HUDEP-2 (cell line): Measurements from ENCODE around the gene ZC3H7A.
"Not testable (repeated sequence)": the region's sequence is repeated elsewhere in the genome, so short reads cannot be mapped to it uniquely, and the experiment has no call there.

Source experiments
- DNase-seq, 76 experiments: peaks; one replicate each; lab custom pipeline; 2025; ENCODE audit not compliant: unreplicated experiment in 76 of 76; lab: John Stamatoyannopoulos, UW

Gene ZC3H7A

DNA sequence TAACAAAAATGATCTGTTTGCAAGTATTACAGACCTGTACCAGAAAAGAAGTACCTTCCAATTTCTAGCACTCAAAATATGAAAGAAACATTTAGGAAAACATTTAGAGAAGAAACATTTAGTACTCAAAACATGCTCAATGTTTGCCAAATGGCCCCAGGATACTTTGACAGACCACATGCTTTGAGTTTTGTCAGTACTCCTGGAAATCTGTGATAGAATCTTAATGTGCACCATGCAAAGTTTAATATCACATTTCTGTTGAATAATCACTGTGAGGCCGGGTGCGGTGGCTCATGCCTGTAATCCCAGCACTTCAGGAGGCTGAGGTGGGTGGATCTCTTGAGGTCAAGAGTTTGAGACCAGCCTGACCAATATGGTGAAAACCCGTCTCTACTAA is 8.5 kb upstream of the ZC3H7A start:
- DNase-seq = no peak

DNA sequence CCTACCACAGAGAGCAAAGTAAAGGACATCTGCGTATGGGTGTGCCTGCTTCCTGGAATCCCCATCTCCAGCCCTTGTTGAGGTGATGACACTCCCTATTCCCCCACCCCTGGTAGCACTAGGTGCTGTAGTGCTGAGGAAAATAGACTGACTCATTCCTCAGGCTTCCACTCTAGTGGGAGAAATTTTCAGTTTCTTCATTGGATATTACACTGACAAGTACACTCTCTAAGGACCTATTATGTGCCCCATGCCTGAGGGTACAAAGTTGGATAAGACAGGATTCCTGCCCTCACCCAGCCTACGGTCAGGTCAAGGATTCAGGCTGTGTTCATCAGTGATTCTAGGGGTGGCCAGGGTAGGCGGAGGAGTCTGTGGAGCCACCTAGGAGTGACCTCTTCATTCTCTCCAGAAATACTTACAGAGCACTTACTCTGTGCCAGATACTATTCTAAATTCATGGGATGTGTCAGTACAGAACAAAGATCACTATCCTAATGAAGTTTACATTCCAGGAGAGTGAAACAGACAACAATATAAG is 4.5 kb upstream of the ZC3H7A start:
- no peak for DNase-seq

DNA sequence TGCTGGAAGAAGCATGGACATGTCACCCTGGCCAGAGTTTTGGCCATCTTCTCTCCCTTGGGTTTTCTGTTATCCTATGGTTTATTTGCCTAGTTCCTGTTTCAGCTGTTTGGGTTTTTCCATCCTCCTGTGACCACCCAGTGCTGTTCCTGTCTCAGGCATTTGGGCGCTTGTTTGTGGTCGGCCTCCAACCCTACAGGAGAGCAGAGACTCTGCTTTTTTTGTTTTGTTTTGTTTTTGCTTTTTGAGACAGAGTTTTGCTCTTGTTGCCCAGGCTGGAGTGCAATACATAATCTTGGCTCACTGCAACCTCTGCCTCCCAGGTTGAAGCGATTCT is 3.3 kb upstream of the ZC3H7A start:
- DNase-seq = no peak

DNA sequence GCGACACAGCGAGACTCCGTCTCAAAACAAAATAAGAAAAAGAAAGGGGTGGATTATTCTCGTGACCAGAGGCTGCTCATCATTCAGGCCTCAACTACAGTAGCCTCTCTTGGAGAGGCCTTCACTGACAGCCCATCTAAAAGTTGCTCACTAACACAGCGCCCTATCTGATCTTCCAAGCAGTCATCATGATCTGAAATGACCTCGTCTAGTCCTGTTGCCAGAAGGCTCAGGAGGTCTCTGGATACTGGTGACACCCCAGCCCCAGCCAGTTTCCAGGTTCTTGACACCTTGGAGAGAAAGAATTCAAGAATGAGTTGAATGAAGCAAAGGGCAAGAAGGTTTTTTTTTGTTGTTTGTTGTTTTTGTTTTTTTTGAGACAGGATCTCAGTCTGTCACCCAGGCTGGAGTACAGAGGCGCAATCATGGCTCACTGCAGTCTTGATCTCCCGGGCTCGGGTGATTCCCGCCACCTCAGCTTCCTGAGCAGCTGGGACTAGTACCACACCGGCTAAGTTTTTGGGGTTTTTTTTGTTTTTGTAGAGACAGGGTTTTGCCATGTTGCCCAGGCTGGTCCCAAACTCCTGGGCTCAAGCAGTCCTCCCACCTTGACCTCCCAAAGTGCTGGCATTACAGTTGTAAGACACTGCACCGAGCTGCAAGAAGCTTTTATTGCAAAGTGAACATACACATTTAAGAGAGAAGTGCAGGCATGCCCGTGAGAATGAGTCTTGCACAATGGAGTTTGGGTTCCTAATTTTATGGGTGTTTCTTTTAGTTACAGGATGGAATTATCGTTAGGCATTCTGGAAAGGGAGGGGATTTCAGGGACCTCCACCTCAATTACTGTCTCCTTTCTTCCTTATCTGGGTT is 2.7 kb upstream of the ZC3H7A start:
- no peak for DNase-seq

DNA sequence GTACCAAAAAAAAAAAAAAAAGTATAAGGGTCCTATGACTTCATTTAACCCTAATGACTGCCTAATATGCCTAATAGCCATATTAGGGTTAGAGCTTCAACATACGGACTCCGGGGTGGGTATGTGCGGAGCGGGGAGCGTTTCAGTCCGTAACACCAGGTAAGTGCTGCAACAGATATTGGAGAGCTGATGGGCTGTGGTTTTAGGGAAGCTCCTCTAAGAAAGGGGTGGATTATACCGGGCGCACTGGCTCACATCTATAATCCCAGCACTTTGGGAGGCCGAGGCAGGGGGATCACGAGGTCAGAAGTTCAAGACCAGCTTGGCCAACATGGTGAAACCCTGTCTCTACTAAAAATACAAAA is 1.9 kb upstream of the ZC3H7A start:
- no peak for DNase-seq

DNA sequence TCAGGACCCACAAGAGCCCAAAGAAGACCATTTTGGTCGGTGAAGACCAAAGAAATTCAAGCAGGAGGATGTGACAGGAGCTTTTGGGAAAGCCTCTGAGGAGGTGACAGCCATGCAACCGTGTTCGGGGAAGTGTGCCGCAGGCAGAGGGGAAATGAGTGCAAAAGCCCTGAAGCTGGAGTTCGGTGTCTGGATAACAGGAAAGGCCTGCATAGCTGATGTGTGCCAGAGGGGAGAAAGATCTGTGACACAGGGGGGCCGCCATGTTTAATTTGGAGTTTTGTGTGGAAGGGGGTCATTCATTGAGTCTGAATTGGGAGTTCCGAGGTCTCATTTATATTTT is 870 bp upstream of the ZC3H7A start:
- peak in 1 of 76 experiments; percentile 16 for DNase-seq

DNA sequence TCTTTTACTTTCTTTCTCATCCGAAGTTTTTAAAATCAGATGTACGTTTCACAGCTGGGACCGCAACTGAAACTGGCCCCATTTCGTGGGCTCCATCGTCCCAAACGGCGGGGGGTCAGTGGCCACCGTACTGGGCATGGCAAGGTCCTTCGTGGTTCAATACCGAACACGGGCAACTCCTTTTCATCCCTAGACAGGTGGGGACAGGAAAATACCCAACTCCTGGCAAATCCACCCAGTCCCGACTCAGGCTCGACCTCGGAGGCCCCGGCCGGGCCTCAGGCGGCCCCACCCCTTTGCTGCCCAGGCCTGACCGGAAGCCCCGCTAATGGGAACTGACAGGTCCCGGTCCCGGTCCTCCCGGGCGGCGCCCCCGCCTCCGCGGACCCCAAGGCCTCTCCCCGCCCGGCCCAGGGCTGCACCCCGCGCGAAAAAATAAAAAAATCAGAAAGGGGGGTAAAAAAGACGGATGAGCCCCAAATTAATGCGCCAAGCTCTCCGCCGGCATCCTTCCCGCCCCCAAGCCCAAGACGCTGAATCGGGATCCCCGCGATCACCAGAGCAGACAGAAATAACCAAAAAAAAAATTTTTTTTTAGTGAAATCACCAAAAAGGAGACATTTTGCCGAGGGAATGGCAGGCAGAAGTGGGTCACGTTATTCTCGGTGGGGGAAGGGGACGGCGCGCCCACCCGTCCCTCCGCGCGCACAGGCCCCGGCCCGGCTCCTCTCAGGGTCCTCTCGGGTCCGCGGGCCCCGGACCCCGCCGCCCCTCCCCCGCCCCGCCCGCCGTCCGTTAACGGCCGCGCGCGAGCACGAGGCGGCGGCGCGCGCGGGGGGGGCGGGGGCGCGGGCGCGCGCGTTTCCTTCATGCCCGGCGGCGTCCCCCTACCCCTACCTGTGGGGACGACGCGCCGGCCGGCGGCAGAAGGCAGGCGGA is 562 bp downstream of the ZC3H7A start:
- peak in 16 of 76 experiments; percentile 3 to 30 (median 14) for DNase-seq

DNA sequence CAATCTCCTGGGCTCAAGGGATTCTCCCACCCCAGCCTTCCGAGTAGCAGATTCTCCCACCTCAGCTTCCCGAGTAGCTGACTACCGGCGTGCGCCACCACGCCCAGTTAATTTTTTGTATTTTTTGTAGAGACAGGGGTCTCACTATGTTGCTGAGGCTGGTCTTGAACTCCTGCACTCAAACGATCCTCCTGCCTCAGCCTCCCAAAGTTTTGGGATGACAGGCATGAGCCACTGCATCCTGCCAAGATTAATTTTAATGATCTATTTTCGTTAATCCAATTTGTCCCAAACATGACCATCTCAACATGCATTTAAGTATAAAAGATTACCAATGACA is 1.2 kb downstream of the ZC3H7A start:
- DNase-seq = no peak

DNA sequence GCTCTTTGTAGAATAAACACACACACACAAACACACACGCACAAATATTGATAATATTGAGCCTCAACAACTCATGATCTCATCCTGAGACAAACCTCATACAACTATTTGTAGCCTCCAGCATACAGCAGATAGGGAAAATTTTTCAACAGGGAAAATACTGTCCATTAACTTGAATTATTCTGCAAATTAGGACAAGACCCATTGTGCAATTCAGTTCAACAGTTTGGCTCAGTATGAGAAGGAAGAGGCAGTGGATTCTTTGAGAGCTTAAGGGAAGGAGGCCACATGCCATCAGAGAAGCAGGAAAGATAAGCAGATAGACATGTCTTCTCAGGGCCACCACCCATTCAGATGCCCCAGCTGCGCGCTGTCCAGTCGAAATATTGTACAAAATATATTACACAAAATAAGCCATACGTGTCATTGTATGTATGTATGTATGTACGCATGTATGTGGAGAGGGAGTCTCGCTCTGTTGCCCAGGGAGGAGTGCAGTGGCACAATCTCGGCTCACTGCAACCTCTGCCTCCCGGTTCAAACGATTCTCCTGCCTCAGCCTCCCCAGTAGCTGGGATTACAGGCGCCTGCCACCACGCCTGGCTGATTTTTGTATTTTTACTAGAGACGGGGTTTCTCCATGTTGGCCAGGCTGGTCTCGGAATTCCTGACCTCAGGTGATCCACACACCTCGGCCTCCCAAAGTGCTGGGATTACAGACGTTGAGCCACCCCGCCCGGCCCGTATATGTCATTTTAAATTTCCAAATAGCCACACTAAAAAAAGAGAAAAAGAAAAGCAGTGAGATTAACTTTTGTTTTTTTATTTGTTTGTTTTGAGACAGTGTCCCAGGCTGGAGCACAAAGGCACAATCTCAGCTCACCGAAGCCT is 1.8 kb downstream of the ZC3H7A start:
- no peak for DNase-seq

DNA sequence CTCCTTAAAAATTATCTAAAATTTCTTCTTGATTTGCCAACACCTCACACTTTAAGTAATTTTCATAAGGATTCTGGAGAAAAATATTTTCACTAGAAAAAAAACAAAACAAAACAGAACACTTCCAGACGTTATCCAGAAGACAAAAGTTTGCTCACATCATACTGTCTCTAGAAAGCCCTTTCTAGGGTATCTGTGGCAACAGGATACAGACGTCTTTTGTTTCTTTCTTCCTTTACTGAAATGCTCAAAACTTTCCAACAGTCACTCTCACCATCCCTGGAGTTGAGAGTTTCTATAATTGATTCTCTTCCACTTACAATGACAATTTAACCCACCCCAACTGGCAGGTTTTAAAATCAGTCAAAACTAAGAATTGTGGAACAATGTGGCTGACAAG is 2.6 kb downstream of the ZC3H7A start:
- no peak for DNase-seq

DNA sequence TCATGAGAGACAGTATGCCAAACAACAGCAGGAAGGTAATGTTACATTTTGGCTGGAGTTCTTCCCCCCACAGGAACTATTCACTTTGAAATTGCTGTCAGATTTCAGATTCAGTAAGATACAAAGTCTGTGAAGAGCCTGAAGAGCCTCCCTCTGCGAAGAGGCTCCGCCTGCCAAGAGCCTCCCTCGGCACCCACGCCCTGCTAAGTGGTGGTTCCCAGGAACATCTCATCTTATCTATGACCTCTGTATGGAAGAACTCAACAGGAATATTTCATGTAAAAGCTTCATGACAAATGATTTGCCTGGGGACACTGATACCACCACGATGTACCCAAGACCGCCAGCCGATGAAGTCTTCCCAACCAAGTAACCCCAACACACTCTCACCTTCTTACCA is 3.2 kb downstream of the ZC3H7A start:
- peak in 20 of 76 experiments; percentile 5 to 39 (median 19) for DNase-seq

DNA sequence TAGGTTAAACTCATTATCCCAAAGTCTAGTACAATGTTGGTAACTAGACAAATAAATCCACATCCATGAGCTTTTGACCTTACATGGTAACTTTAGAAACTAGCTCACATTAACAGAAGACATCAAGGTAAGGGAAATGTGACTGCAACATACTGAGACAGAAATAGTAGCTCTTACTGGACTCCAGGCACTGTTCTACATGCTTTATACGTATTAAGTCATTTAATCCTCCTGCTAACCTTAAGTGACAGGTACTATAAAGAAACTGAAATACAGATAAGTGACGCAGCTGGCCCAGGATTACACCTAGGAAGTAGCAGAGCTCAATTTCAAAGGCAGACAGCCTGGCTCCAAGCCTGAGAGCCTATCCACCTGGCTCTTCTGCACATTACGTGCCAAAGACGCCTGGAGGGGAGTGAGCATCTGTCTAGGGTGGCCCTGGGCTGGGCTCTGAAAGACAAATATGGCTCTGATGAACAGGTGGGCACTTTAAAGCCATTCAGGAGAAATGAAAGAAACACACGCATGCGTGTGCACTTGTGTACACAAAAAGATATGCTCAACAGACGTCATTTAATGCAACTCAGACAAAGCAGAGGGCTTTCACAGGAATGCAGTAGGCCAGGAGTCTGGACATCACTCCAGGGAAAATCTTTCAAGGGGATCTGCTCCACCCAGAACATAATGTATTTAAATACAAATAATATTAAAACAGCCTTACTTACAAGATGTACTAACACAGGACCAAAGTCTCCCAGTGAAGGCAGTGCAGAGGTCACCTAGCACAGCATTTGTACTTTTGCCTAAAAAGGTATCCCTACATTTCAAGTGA is 4.4 kb downstream of the ZC3H7A start:
- no peak for DNase-seq

DNA sequence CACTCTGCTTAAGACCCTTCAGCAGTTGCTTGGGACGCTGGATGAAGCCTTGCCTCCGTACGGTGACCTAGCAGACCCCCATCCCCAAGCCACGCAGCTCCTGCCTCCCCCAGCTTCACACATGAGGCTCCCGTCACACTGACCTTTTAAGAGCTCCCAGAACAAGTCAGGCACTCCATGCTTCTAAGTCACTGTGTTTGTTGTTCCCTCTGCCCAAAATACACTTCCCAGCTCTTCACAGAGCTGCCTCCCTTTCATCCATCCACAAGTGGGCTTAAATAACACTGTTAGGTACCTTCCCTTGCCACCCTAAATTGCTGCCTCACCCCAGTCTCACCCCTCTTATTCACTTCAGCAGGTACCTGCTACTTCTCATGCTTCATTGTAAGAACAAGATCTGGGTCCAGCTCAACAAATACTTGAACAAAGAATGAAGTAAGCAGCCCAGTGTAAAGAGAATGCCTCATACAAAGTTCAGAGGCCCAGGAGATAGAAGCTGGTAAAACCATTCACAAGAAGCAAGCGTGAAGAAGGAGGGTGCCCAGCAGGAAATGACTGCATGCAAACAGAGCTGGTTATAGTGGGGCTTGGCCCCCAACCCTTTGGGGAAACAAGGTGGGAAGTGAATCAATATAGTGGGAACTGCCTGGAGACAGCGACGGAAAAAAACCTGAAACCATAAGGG is 5.8 kb downstream of the ZC3H7A start:
- DNase-seq = no peak

DNA sequence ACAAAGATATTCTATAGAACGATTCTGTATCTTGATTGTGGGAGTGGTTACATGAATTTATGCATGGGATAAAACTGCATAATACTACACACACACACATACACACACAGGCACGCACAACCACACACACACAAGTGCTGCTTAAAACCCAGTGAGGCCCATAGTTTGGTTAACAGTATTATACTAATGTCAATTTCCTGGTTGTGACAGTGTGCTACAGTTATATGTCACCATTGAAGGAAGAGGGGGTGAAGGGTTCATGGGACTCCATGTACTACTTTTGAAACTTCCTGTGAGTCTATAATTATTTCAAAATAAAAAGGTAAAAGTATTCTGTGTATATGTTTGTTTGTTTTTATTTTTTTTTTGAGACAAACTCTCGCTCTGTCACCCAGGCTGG is 8.1 kb downstream of the ZC3H7A start:
- DNase-seq = no peak

DNA sequence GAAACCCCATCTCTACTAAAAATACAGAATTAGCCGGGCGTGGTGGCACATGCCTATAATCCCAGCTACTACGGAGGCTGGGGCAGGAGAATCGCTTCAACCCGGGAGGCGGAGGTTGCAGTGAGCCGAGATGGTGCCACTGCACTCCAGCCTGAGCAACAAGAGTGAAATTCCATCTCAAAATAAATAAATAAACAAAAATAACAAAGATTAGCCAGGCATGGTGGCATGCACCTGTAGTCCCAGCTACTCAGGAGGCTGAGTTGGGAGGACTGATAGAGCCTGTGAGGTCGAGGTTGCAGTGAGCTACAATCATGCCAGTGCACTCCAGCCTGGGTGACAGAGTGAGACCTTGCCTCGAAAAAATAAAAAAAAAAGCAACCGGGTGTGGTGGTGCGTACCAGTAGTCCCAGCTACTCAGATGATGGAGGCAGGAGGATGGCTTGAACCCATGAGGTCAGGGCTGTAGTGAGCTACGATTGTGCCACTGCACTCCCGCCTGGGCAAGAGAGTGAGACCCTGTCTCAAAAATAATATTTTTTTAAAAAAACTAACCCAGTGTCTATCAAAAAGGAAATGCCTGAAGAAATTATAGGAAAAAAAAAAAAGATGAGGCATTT is 12.0 kb downstream of the ZC3H7A start:
- not testable (repeated sequence) for DNase-seq

DNA sequence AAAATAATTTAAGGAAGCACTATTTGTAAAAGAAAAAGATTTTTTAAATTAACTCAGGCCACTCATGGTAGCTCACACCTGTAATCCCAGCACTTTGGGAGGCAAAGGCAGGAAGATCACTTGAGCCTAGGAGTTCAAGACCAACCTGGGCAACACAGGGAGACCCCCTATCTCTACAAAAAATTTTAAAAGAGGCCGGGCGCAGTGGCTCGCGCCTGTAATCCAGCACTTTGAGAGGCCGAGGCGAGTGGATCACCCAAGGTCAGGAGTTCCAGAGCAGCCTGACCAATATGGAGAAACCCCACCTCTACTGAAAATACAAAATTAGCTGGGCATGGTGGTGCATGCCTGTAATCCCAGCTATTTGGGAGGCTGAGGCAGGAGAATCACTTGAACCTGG is 12.7 kb downstream of the ZC3H7A start:
- DNase-seq = not testable (repeated sequence)

DNA sequence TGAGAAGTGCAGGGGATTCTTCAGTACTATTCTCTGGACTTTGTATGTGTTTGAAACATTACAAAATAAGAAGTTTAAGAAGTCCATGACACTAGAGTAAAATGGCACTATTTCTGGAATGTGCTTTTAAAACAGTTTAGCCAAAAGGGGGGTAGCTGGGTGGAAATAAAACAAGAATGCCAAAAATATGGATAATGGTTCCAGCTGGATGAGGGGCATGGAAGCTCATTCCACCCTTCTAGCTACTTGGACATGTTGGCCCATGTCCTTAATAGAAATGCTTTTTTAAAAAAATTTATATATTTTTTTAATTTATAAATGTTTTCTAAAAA is 13.1 kb downstream of the ZC3H7A start:
- DNase-seq = no peak

DNA sequence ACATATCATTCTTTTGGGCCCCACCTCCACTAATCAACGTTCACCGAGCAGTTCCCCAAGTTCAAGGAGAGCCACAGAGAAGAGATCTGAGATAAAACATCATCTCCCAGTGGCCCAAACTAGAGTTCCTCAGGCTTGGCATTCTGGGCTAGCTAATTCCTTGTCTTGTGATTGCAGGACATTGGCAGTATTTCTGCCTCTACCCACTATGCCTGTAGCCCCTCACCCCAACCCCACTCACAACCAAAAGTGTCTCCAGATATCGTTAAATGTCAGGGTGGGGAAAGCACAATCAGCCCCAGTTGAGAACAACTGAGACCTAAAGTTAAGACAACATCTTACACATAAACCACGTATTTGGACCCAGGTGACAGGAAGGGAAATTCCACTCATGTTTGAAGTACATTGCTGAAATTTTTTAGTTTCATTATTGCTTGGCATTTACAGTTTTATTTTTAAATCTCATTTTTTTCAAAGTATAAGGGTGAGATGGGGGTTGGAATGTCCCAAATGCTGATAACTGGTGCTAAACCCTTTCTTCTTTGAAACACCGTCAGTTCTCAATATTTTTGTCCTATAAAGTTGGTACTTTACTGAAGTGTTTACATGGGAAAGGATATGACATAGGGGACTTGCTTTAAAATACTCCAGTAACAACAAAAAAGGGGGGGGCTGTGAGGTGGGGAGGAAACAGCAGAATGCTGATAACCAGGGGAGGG is 13.6 kb downstream of the ZC3H7A start:
- DNase-seq = no peak
